HG02571 (cell line): Measurements from ENCODE around the gene GNG3.

Source experiments
- ATAC-seq: cut with Tn5 transposase; IDR thresholded peaks from one replicate; pipeline ENCODE4 v1.9.1; 2021; ENCODE audit warnings: mild to moderate bottlenecking, moderate library complexity; ENCODE audit not compliant: unreplicated experiment

The GNG3 gene

DNA sequence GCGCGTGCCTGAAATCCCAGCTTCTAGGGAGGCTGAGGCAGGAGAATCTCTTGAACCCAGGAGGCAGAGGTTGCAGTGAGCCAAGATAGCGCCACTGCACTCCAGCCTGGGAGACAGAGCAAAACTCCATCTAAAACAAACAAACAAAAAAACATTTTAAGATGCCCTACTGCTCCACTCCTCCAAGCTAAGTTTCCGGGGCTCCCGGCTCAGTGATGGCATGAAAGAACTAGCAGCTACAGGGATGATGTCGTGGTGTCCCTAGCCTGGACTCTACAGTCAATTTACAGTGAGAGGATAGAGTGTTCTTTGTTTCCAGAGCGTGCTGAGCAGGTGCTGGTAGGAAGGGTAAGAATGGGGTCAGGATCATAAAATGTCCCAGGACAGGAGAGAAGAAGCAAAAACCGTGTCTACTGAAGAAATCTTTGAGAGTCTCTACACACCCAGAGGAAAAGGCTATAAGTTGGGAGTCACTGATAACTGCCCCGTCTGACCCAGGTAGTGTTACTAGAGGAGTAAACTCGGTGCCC is 47.7 kb downstream of the GNG3 start:
- no peak for ATAC-seq

DNA sequence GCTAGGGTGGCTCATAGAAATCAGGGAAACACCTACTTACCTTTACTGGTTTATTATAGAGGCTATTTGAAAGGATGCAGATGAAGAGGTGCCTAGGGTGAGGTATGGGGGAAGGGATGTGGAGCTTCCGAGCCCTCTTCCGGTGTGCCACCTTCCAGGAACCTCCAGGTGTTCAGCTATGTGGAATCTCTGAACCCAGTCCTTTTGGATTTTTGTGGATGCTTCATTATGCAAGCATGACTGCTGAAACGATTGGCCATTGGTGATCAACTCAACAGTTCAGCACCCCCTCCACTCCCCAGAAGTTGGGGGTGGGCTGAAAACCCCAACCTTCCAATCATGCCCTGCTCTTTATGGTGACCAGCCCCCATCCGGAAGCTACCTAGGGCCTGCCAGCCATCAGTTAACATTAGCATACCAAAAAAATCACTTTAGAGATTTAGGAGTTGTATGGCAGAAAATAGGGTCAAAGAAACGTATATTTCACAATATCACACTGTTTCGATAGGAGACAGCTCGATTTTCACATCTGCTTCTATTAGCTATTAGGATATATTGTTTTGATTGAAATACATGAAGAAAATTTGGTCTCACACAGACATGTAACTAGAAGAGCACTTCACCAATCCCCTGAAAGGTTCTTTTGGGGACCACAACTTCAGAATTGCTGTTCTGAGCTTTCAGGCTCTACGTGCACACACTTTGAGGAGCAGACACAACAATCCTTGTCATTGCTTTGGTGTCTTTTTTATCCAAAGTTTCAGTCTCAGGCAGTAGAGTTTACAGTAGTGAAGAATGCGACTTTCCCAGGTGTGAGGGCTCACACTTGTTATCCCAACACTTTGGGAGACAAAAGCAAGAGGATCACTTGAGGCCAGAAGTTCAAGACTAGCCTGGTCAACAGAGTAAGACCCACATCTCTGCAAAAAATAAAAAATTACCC is 50.6 kb downstream of the GNG3 start:
- ATAC-seq: no peak
